ENCODE results near the gene ERP29.

The ERP29 gene

GRCh38 chr12:112017041-112017440, 3.8 kb downstream of the ERP29 start:
- H3K27me3 ChIP-seq (ENCODE audit: control insufficient read depth, insufficient read depth, low read length), result no peaks in the 10 kb centered on the region
- no peak overlapping the region for H3K4me3 ChIP-seq (ENCODE audit: low read length)
- no peak overlapping the region for H3K27ac ChIP-seq (ENCODE audit: low read length)
- H3K36me3 ChIP-seq (ENCODE audit: control insufficient read depth, insufficient read depth, low read length), result peaks cover 10% of the 10 kb centered on the region; the same call in 1 of the 2 replicates
- H3K4me1 ChIP-seq (ENCODE audit: control insufficient read depth, insufficient read depth, low read length), result no peaks in the 10 kb centered on the region
- no peaks in the 10 kb centered on the region for H3K9me3 ChIP-seq (ENCODE audit: control insufficient read depth, insufficient read depth, low read length)
- WGBS (ENCODE audit: insufficient coverage, insufficient read length), result no CpG with 5 or more reads among the region's 1 CpG
- DNase-seq (ENCODE audit: low read depth, low spot score), result no peak

- WGBS (ENCODE audit: insufficient coverage, insufficient read length), result no CpG with 5 or more reads among the region's 2 CpGs
- Histone ChIP-seq H3K4me1 (ENCODE audit: control insufficient read depth, insufficient read depth, low read length) (no peaks in the 10 kb centered on the region), H3K4me3 (ENCODE audit: low read length) (no peak overlapping the region), H3K27me3 (ENCODE audit: control insufficient read depth, insufficient read depth, low read length) (no peaks in the 10 kb centered on the region), H3K36me3 (ENCODE audit: control insufficient read depth, insufficient read depth, low read length) (peaks cover 20% of the 10 kb centered on the region), H3K27ac (ENCODE audit: low read length) (no peak overlapping the region), H3K9me3 (ENCODE audit: control insufficient read depth, insufficient read depth, low read length) (no peaks in the 10 kb centered on the region)
- no peak for DNase-seq (ENCODE audit: low read depth, low spot score)
These were observed 5.5 kb downstream of the ERP29 start for GRCh38 chr12:112018571-112019237.

- Histone ChIP-seq H3K9me3 (ENCODE audit: control insufficient read depth, insufficient read depth, low read length) (no peaks in the 10 kb centered on the region), H3K27me3 (ENCODE audit: control insufficient read depth, insufficient read depth, low read length) (no peaks in the 10 kb centered on the region), H3K36me3 (ENCODE audit: control insufficient read depth, insufficient read depth, low read length) (peaks cover 20% of the 10 kb centered on the region), H3K4me1 (ENCODE audit: control insufficient read depth, insufficient read depth, low read length) (no peaks in the 10 kb centered on the region), H3K4me3 (ENCODE audit: low read length) (no peak overlapping the region), H3K27ac (ENCODE audit: low read length) (no peak overlapping the region)
- no CpG with 5 or more reads among the region's 8 CpGs for WGBS (ENCODE audit: insufficient coverage, insufficient read length)
- DNase-seq (ENCODE audit: low read depth, low spot score), result no peak
These were observed 7.8 kb downstream of the ERP29 start for GRCh38 chr12:112020947-112021457.

GRCh38 chr12:112022241-112023016, 9.2 kb downstream of the ERP29 start:
- Histone ChIP-seq H3K27me3 (ENCODE audit: control insufficient read depth, insufficient read depth, low read length) (no peaks in the 10 kb centered on the region), H3K4me1 (ENCODE audit: control insufficient read depth, insufficient read depth, low read length) (no peaks in the 10 kb centered on the region), H3K36me3 (ENCODE audit: control insufficient read depth, insufficient read depth, low read length) (peaks cover 20% of the 10 kb centered on the region), H3K27ac (ENCODE audit: low read length) (no peak overlapping the region), H3K4me3 (ENCODE audit: low read length) (no peak overlapping the region), H3K9me3 (ENCODE audit: control insufficient read depth, insufficient read depth, low read length) (no peaks in the 10 kb centered on the region)
- no CpG with 5 or more reads among the region's 11 CpGs for WGBS (ENCODE audit: insufficient coverage, insufficient read length)
- DNase-seq (ENCODE audit: low read depth, low spot score), result no peak

GRCh38 chr12:112023759-112024396, 10.7 kb downstream of the ERP29 start:
- Histone ChIP-seq H3K27me3 (ENCODE audit: control insufficient read depth, insufficient read depth, low read length) (no peaks in the 10 kb centered on the region), H3K4me3 (ENCODE audit: low read length) (no peak overlapping the region), H3K9me3 (ENCODE audit: control insufficient read depth, insufficient read depth, low read length) (no peaks in the 10 kb centered on the region), H3K4me1 (ENCODE audit: control insufficient read depth, insufficient read depth, low read length) (no peaks in the 10 kb centered on the region), H3K36me3 (ENCODE audit: control insufficient read depth, insufficient read depth, low read length) (peaks cover 22% of the 10 kb centered on the region), H3K27ac (ENCODE audit: low read length) (no peak overlapping the region)
- DNase-seq (ENCODE audit: low read depth, low spot score), result no peak
- no CpG with 5 or more reads among the region's 4 CpGs for WGBS (ENCODE audit: insufficient coverage, insufficient read length)

GRCh38 chr12:112025808-112026375, 12.7 kb downstream of the ERP29 start:
- 100% methylated on average over 1 of the region's 4 CpGs for WGBS (ENCODE audit: insufficient coverage, insufficient read length)
- no peak overlapping the region for H3K27ac ChIP-seq (ENCODE audit: low read length)
- H3K27me3 ChIP-seq (ENCODE audit: control insufficient read depth, insufficient read depth, low read length), result no peaks in the 10 kb centered on the region
- H3K4me3 ChIP-seq (ENCODE audit: low read length), result no peak overlapping the region
- DNase-seq (ENCODE audit: low read depth, low spot score), result no peak
- H3K4me1 ChIP-seq (ENCODE audit: control insufficient read depth, insufficient read depth, low read length), result no peaks in the 10 kb centered on the region
- peaks cover 18% of the 10 kb centered on the region for H3K36me3 ChIP-seq (ENCODE audit: control insufficient read depth, insufficient read depth, low read length)
- H3K9me3 ChIP-seq (ENCODE audit: control insufficient read depth, insufficient read depth, low read length), result no peaks in the 10 kb centered on the region

- H3K36me3 ChIP-seq (ENCODE audit: control insufficient read depth, insufficient read depth, low read length), result peaks cover 7% of the 10 kb centered on the region; the same call in 1 of the 2 replicates
- H3K4me1 ChIP-seq (ENCODE audit: control insufficient read depth, insufficient read depth, low read length), result no peaks in the 10 kb centered on the region
- H3K27ac ChIP-seq (ENCODE audit: low read length), result no peak overlapping the region
- no CpG with 5 or more reads among the region's 2 CpGs for WGBS (ENCODE audit: insufficient coverage, insufficient read length)
- no peaks in the 10 kb centered on the region for H3K9me3 ChIP-seq (ENCODE audit: control insufficient read depth, insufficient read depth, low read length)
- H3K27me3 ChIP-seq (ENCODE audit: control insufficient read depth, insufficient read depth, low read length), result no peaks in the 10 kb centered on the region
- H3K4me3 ChIP-seq (ENCODE audit: low read length), result no peak overlapping the region
- no peak for DNase-seq (ENCODE audit: low read depth, low spot score)
These were observed 16.1 kb downstream of the ERP29 start for GRCh38 chr12:112029301-112029700.

- Histone ChIP-seq H3K9me3 (ENCODE audit: control insufficient read depth, insufficient read depth, low read length) (no peaks in the 10 kb centered on the region), H3K27ac (ENCODE audit: low read length) (no peak overlapping the region), H3K27me3 (ENCODE audit: control insufficient read depth, insufficient read depth, low read length) (no peaks in the 10 kb centered on the region), H3K4me1 (ENCODE audit: control insufficient read depth, insufficient read depth, low read length) (no peaks in the 10 kb centered on the region), H3K4me3 (ENCODE audit: low read length) (no peak overlapping the region), H3K36me3 (ENCODE audit: control insufficient read depth, insufficient read depth, low read length) (peaks cover 7% of the 10 kb centered on the region; the same call in 1 of the 2 replicates)
- no CpG with 5 or more reads among the region's 2 CpGs for WGBS (ENCODE audit: insufficient coverage, insufficient read length)
- DNase-seq (ENCODE audit: low read depth, low spot score), result no peak
These were observed 18.2 kb downstream of the ERP29 start for GRCh38 chr12:112031472-112031871.

- DNase-seq (ENCODE audit: low read depth, low spot score), result no peak
- H3K9me3 ChIP-seq (ENCODE audit: control insufficient read depth, insufficient read depth, low read length), result no peaks in the 10 kb centered on the region
- H3K27ac ChIP-seq (ENCODE audit: low read length), result no peak overlapping the region
- H3K4me3 ChIP-seq (ENCODE audit: low read length), result no peak overlapping the region
- no peaks in the 10 kb centered on the region for H3K4me1 ChIP-seq (ENCODE audit: control insufficient read depth, insufficient read depth, low read length)
- no peaks in the 10 kb centered on the region for H3K27me3 ChIP-seq (ENCODE audit: control insufficient read depth, insufficient read depth, low read length)
- WGBS (ENCODE audit: insufficient coverage, insufficient read length), result no CpG with 5 or more reads among the region's 5 CpGs
- peaks cover 7% of the 10 kb centered on the region; the same call in 1 of the 2 replicates for H3K36me3 ChIP-seq (ENCODE audit: control insufficient read depth, insufficient read depth, low read length)
These were observed 19.1 kb downstream of the ERP29 start for GRCh38 chr12:112032292-112032691.

- no peak for DNase-seq (ENCODE audit: low read depth, low spot score)
- H3K4me3 ChIP-seq (ENCODE audit: low read length), result no peak overlapping the region
- H3K27ac ChIP-seq (ENCODE audit: low read length), result no peak overlapping the region
- no peaks in the 10 kb centered on the region for H3K4me1 ChIP-seq (ENCODE audit: control insufficient read depth, insufficient read depth, low read length)
- no peaks in the 10 kb centered on the region for H3K27me3 ChIP-seq (ENCODE audit: control insufficient read depth, insufficient read depth, low read length)
- peaks cover 10% of the 10 kb centered on the region; the same call in 1 of the 2 replicates for H3K36me3 ChIP-seq (ENCODE audit: control insufficient read depth, insufficient read depth, low read length)
- no peaks in the 10 kb centered on the region for H3K9me3 ChIP-seq (ENCODE audit: control insufficient read depth, insufficient read depth, low read length)
- WGBS (ENCODE audit: insufficient coverage, insufficient read length), result no CpG with 5 or more reads among the region's 4 CpGs
These were observed 22.1 kb downstream of the ERP29 start for GRCh38 chr12:112035219-112035785.
